Ishikawa (cell line): ENCODE data around the gene RBM20.

Experiments
- CREB1 ChIP-seq: IDR thresholded peaks from 2 replicates; pipeline ENCODE4 v1.6.1; 2012; ENCODE audit warnings: low read depth
- EP300 ChIP-seq: IDR thresholded peaks from 2 replicates; pipeline ENCODE4 v1.6.1; 2012; ENCODE audit warnings: borderline replicate concordance
- NFIC ChIP-seq: IDR thresholded peaks from 2 replicates; pipeline ENCODE4 v1.6.1; 2012
- RAD21 ChIP-seq: IDR thresholded peaks from 2 replicates; pipeline ENCODE4 v1.6.1; 2012; ENCODE audit warnings: low read depth
- TAF1 ChIP-seq: IDR thresholded peaks from 2 replicates; pipeline ENCODE4 v1.6.1; 2012; ENCODE audit warnings: low read depth, mild to moderate bottlenecking
- YY1 ChIP-seq: IDR thresholded peaks from 2 replicates; pipeline ENCODE4 v1.6.1; 2012; ENCODE audit warnings: low read depth

DNA sequence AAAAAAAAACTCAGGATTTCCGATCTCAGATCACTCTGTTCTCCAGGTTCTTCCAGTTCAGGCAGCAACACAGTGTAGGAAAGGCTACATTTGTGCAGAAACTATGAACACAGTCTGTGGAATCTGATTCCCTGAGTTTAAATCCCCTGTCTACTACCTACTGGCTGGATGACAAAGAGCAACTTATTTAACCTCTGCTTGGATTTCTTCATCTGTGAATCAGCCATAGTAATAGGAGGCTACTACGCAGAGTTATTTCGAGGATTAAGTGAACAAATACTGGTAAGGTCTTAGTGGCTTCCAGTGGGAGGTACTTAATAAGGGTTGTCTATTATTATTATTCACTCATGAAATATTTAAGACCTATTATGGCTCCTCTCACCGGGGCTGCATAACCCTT lies 183.3 kb downstream of the RBM20 start:
- no peak for TF ChIP-seq CREB1
- TF ChIP-seq RAD21, result no peak
- TF ChIP-seq NFIC, result no peak
- TF ChIP-seq YY1, result no peak
- no peak for TF ChIP-seq TAF1
- TF ChIP-seq EP300, result no peak
